Endodermal cell (in vitro differentiated cells): Measurements from ENCODE around the gene IL1F10. TPM values are rescaled to one million over a fixed set of nuclear protein-coding genes. Genes with fewer than 3 reads are reported as not detected.

Source experiments
- DNase-seq: peaks from one replicate; pipeline ENCODE4 v3.0.0-alpha.2; 2017
- H3K27ac ChIP-seq: 2 replicates; pipeline ENCODE4 v1.5.1; 2013; ENCODE audit warnings: mild to moderate bottlenecking, low read depth, low read length, moderate library complexity
- H3K27me3 ChIP-seq: 2 replicates; pipeline ENCODE4 v1.6.1; 2013; ENCODE audit warnings: mild to moderate bottlenecking, low read length, moderate library complexity; ENCODE audit not compliant: insufficient read depth, control insufficient read depth, poor library complexity, severe bottlenecking
- H3K36me3 ChIP-seq: 2 replicates; pipeline ENCODE4 v1.7.0; 2013; ENCODE audit warnings: mild to moderate bottlenecking, low read length, moderate library complexity; ENCODE audit not compliant: control insufficient read depth, insufficient read depth
- H3K4me1 ChIP-seq: one replicate; pipeline ENCODE4 v1.7.0; 2013; ENCODE audit warnings: low read length; ENCODE audit not compliant: control insufficient read depth, insufficient read depth
- H3K4me3 ChIP-seq: 2 replicates; pipeline ENCODE4 v1.5.1; 2013; ENCODE audit warnings: mild to moderate bottlenecking, low read length, moderate library complexity
- H3K9ac ChIP-seq: 2 replicates; pipeline ENCODE4 v1.6.1; 2013; ENCODE audit warnings: mild to moderate bottlenecking, low read length, moderate library complexity; ENCODE audit not compliant: poor library complexity, severe bottlenecking; ENCODE audit errors: extremely low read depth
- H3K9me3 ChIP-seq: 2 replicates; pipeline ENCODE4 v1.6.1; 2013; ENCODE audit warnings: mild to moderate bottlenecking, low read length, moderate library complexity; ENCODE audit not compliant: control insufficient read depth
- H3K27ac Mint-ChIP-seq: 2 replicates; pipeline ENCODE4 v1.8.0; 2020; ENCODE audit warnings: mixed read lengths
- H3K27me3 Mint-ChIP-seq: 2 replicates; pipeline ENCODE4 v1.8.0; 2021; ENCODE audit warnings: mild to moderate bottlenecking, mixed read lengths; ENCODE audit not compliant: insufficient read depth
- H3K36me3 Mint-ChIP-seq: 2 replicates; pipeline ENCODE4 v1.8.0; 2020; ENCODE audit warnings: low read depth, mixed read lengths
- H3K4me1 Mint-ChIP-seq: 2 replicates; pipeline ENCODE4 v1.8.0; 2020; ENCODE audit warnings: mixed read lengths
- H3K4me3 Mint-ChIP-seq: 2 replicates; pipeline ENCODE4 v1.8.0; 2020; ENCODE audit warnings: mild to moderate bottlenecking, moderate library complexity, mixed read lengths
- H3K9me3 Mint-ChIP-seq: 2 replicates; pipeline ENCODE4 v1.8.0; 2020; ENCODE audit warnings: mild to moderate bottlenecking, mixed read lengths
- CTCF ChIP-seq: fragments of 200-600 bp; sonication (generic); conservative IDR thresholded peaks from 2 replicates; pipeline ENCODE4 v1.5.0; 2021; ENCODE audit warnings: antibody characterized with exemption, mild to moderate bottlenecking
- WGBS, 2 experiments: methylation state at CpG; one replicate each; pipeline versions ENCODE4 v1.1.5 to v1.1.7; 2013; ENCODE audit warnings: missing lambda C conversion rate in 2 of 2, mixed read lengths in 1 of 2; ENCODE audit not compliant: insufficient coverage in 1 of 2, insufficient read length in 1 of 2; 5-methylcytosine and 5-hydroxymethylcytosine counted together
- total RNA-seq, 2 donors: library from RNA; stranded (reverse); fragmentation: NEBNext Ultra II Directional in 1 of 2; extraction: Animal tissue kit (Norgen Biotek cat#: 25700) in 1 of 2; gene quantifications; 2 replicates in 1 of 2; 3 replicates in 1 of 2; pipeline ENCODE4 v1.2.1, GENCODE V29; 2021

Gene IL1F10
- total RNA-seq, 2 donors from 2014 or later = not detected

GRCh38 chr2:113064281-113064680, 3.5 kb upstream of the IL1F10 start:
- Histone ChIP-seq H3K27ac (no peak overlapping the region), H3K4me3 (no peak overlapping the region), H3K9me3 (peaks cover 11% of the 10 kb centered on the region), H3K9ac (no peak overlapping the region), H3K27me3 (no peaks in the 10 kb centered on the region), H3K36me3 (no peaks in the 10 kb centered on the region), H3K4me1 (peaks cover 6% of the 10 kb centered on the region)
- no peak for DNase-seq
- no peak for TF ChIP-seq CTCF
- Mint-ChIP-seq H3K27ac (no peak overlapping the region), H3K27me3 (peaks cover 55% of the 10 kb centered on the region), H3K9me3 (peaks cover 5% of the 10 kb centered on the region), H3K4me3 (no peak overlapping the region), H3K4me1 (peaks cover 5% of the 10 kb centered on the region), H3K36me3 (no peaks in the 10 kb centered on the region)
- 64 to 89% methylated on average over 1 to 5 of the region's 5 CpGs for WGBS, 2 experiments

GRCh38 chr2:113064898-113065297, 2.9 kb upstream of the IL1F10 start:
- 98% methylated on average over 1 of the region's 1 CpG; no CpG with 5 or more reads in 1 of the 2 experiments for WGBS, 2 experiments
- Mint-ChIP-seq H3K4me3 (no peak overlapping the region), H3K4me1 (peaks cover 6% of the 10 kb centered on the region), H3K36me3 (no peaks in the 10 kb centered on the region), H3K27ac (no peak overlapping the region), H3K9me3 (peaks cover 5% of the 10 kb centered on the region), H3K27me3 (peaks cover 52% of the 10 kb centered on the region)
- DNase-seq = no peak
- no peak overlapping the region for H3K27ac ChIP-seq
- no peak overlapping the region for H3K4me3 ChIP-seq
- no peaks in the 10 kb centered on the region for H3K36me3 ChIP-seq
- H3K4me1 ChIP-seq = peaks cover 6% of the 10 kb centered on the region
- peaks cover 11% of the 10 kb centered on the region for H3K9me3 ChIP-seq
- H3K9ac ChIP-seq = no peak overlapping the region
- TF ChIP-seq CTCF = no peak
- H3K27me3 ChIP-seq = no peaks in the 10 kb centered on the region

GRCh38 chr2:113068249-113068648, 479 bp downstream of the IL1F10 start:
- H3K27ac ChIP-seq = no peak overlapping the region
- no peak for DNase-seq
- H3K36me3 ChIP-seq = no peaks in the 10 kb centered on the region
- Mint-ChIP-seq H3K27me3 (peaks cover 34% of the 10 kb centered on the region), H3K9me3 (peaks cover 5% of the 10 kb centered on the region), H3K4me3 (no peak overlapping the region), H3K4me1 (peaks cover 6% of the 10 kb centered on the region), H3K36me3 (no peaks in the 10 kb centered on the region), H3K27ac (no peak overlapping the region)
- peaks cover 6% of the 10 kb centered on the region for H3K4me1 ChIP-seq
- H3K9me3 ChIP-seq = peaks cover 11% of the 10 kb centered on the region
- WGBS, 2 experiments = 75% methylated on average over 2 of the region's 2 CpGs; no CpG with 5 or more reads in 1 of the 2 experiments
- no peaks in the 10 kb centered on the region for H3K27me3 ChIP-seq
- H3K9ac ChIP-seq = no peak overlapping the region
- TF ChIP-seq CTCF = no peak
- no peak overlapping the region for H3K4me3 ChIP-seq
